Urinary bladder (tissue), 4 donors: ENCODE data around the gene STMN1. TPM values are rescaled to one million over a fixed set of nuclear protein-coding genes. Genes with fewer than 3 reads are reported as not detected.

ENCODE experiments used
- DNase-seq: peaks from one replicate; pipeline ENCODE4 v3.0.0-alpha.2; 2015; ENCODE audit errors: extremely low spot score
- H3K27ac ChIP-seq: one replicate; pipeline ENCODE4 v1.5.1; 2013; ENCODE audit warnings: low read depth, mild to moderate bottlenecking, moderate library complexity
- H3K36me3 ChIP-seq: one replicate; pipeline ENCODE4 v1.6.1; 2013; ENCODE audit warnings: mild to moderate bottlenecking, moderate library complexity; ENCODE audit not compliant: insufficient read depth
- H3K4me1 ChIP-seq: one replicate; pipeline ENCODE4 v1.6.1; 2013; ENCODE audit warnings: mild to moderate bottlenecking, moderate library complexity; ENCODE audit not compliant: insufficient read depth
- H3K4me3 ChIP-seq: one replicate; pipeline ENCODE4 v1.5.1; 2013; ENCODE audit warnings: low read depth, low read length
- WGBS: extraction: QIAGEN DNeasy Blood & Tissue Kit; methylation state at CpG from one replicate; pipeline ENCODE4 v1.1.7; 2013; 5-methylcytosine and 5-hydroxymethylcytosine counted together
- polyA plus RNA-seq: library from polyadenylated mRNA; stranded (reverse); fragments of 200-250 nt; gene quantifications from one replicate; pipeline ENCODE4 v1.2.3, GENCODE V29; 2013
- total RNA-seq: library from RNA; depleted of rRNA; stranded (reverse); fragments of >200 nt; gene quantifications from one replicate; pipeline ENCODE4 v1.2.3, GENCODE V29; 2014
- donor health status: healthy with polysubstance abuse.
- donor health status: healthy.

The STMN1 gene
- total and polyA plus RNA-seq, 2 donors = 49.4 to 67.9 TPM

GRCh38 chr1:25875856-25876692 lies 30.1 kb downstream of the STMN1 start:
- no peaks in the 10 kb centered on the region for H3K4me1 ChIP-seq
- H3K27ac ChIP-seq = peak overlapping the region; percentile 92
- H3K36me3 ChIP-seq = no peaks in the 10 kb centered on the region
- peak overlapping the region; percentile 63 for H3K4me3 ChIP-seq
- DNase-seq = no peak
- 23% methylated on average over 32 of the region's 32 CpGs for WGBS

GRCh38 chr1:25875154-25875855 lies 30.9 kb downstream of the STMN1 start, which contains the start of gene PAQR7:
Gene PAQR7, minus strand, starts transcription at chr1:25875708. Its CDS starts 11,869 bp downstream, at chr1:25863839.
- Histone ChIP-seq H3K36me3 (no peaks in the 10 kb centered on the region), H3K4me3 (peak within 1 kb of the TSS; percentile 63), H3K27ac (peak within 1 kb of the TSS; percentile 92), H3K4me1 (no peaks in the 10 kb centered on the region)
- no peak for DNase-seq
- WGBS = under 1% methylated on average over 75 of the region's 75 CpGs

- H3K27ac ChIP-seq = peak overlapping the region; percentile 92
- no peaks in the 10 kb centered on the region for H3K4me1 ChIP-seq
- H3K4me3 ChIP-seq = peak overlapping the region; percentile 63
- no peak for DNase-seq
- WGBS = 39% methylated on average over 8 of the region's 8 CpGs
- H3K36me3 ChIP-seq = no peaks in the 10 kb centered on the region
Observed at GRCh38 chr1:25874635-25875153, 31.5 kb downstream of the STMN1 start.

- WGBS = 95% methylated on average over 3 of the region's 3 CpGs
- H3K4me1 ChIP-seq = no peaks in the 10 kb centered on the region
- no peak for DNase-seq
- no peak overlapping the region for H3K4me3 ChIP-seq
- H3K27ac ChIP-seq = no peak overlapping the region
- no peaks in the 10 kb centered on the region for H3K36me3 ChIP-seq
Observed at GRCh38 chr1:25874209-25874608, 32.0 kb downstream of the STMN1 start.

GRCh38 chr1:25873120-25873519 lies 33.1 kb downstream of the STMN1 start:
- WGBS = 77% methylated on average over 3 of the region's 3 CpGs
- no peak for DNase-seq
- no peak overlapping the region for H3K4me3 ChIP-seq
- H3K36me3 ChIP-seq = no peaks in the 10 kb centered on the region
- no peaks in the 10 kb centered on the region for H3K4me1 ChIP-seq
- no peak overlapping the region for H3K27ac ChIP-seq

GRCh38 chr1:25872713-25873112 lies 33.5 kb downstream of the STMN1 start:
- no peak overlapping the region for H3K4me3 ChIP-seq
- no peak overlapping the region for H3K27ac ChIP-seq
- no peaks in the 10 kb centered on the region for H3K36me3 ChIP-seq
- no peak for DNase-seq
- WGBS = 72% methylated on average over 2 of the region's 2 CpGs
- no peaks in the 10 kb centered on the region for H3K4me1 ChIP-seq

GRCh38 chr1:25871704-25872494 lies 34.3 kb downstream of the STMN1 start:
- no peak for DNase-seq
- H3K36me3 ChIP-seq = no peaks in the 10 kb centered on the region
- 82% methylated on average over 9 of the region's 9 CpGs for WGBS
- H3K4me1 ChIP-seq = no peaks in the 10 kb centered on the region
- no peak overlapping the region for H3K4me3 ChIP-seq
- H3K27ac ChIP-seq = no peak overlapping the region

- H3K4me3 ChIP-seq = no peak overlapping the region
- WGBS = 45% methylated on average over 5 of the region's 5 CpGs
- H3K27ac ChIP-seq = no peak overlapping the region
- H3K36me3 ChIP-seq = no peaks in the 10 kb centered on the region
- no peaks in the 10 kb centered on the region for H3K4me1 ChIP-seq
- no peak for DNase-seq
Observed at GRCh38 chr1:25871086-25871703, 35.0 kb downstream of the STMN1 start.

- Histone ChIP-seq H3K4me1 (no peaks in the 10 kb centered on the region), H3K36me3 (no peaks in the 10 kb centered on the region), H3K4me3 (no peak overlapping the region), H3K27ac (no peak overlapping the region)
- WGBS = 80% methylated on average over 1 of the region's 1 CpG
- no peak for DNase-seq
Observed at GRCh38 chr1:25870614-25871013, 35.6 kb downstream of the STMN1 start.

GRCh38 chr1:25869909-25870606 lies 36.2 kb downstream of the STMN1 start:
- no peaks in the 10 kb centered on the region for H3K36me3 ChIP-seq
- no peak overlapping the region for H3K27ac ChIP-seq
- H3K4me3 ChIP-seq = no peak overlapping the region
- DNase-seq = no peak
- WGBS = 79% methylated on average over 6 of the region's 6 CpGs
- no peaks in the 10 kb centered on the region for H3K4me1 ChIP-seq

GRCh38 chr1:25867210-25867991 lies 38.8 kb downstream of the STMN1 start:
- Histone ChIP-seq H3K36me3 (no peaks in the 10 kb centered on the region), H3K4me3 (no peak overlapping the region), H3K4me1 (no peaks in the 10 kb centered on the region), H3K27ac (no peak overlapping the region)
- DNase-seq = no peak
- WGBS = 69% methylated on average over 9 of the region's 9 CpGs

GRCh38 chr1:25866288-25866687 lies 39.9 kb downstream of the STMN1 start:
- H3K27ac ChIP-seq = no peak overlapping the region
- 76% methylated on average over 1 of the region's 1 CpG for WGBS
- H3K36me3 ChIP-seq = no peaks in the 10 kb centered on the region
- no peak for DNase-seq
- no peaks in the 10 kb centered on the region for H3K4me1 ChIP-seq
- no peak overlapping the region for H3K4me3 ChIP-seq
